GM21723 (cell line): ENCODE measurements around the gene TBC1D22B.

Experiments
- ATAC-seq: cut with Tn5 transposase; IDR thresholded peaks from one replicate; pipeline ENCODE4 v1.9.1; 2021; ENCODE audit warnings: mild to moderate bottlenecking, moderate library complexity; ENCODE audit not compliant: unreplicated experiment

The TBC1D22B gene

DNA sequence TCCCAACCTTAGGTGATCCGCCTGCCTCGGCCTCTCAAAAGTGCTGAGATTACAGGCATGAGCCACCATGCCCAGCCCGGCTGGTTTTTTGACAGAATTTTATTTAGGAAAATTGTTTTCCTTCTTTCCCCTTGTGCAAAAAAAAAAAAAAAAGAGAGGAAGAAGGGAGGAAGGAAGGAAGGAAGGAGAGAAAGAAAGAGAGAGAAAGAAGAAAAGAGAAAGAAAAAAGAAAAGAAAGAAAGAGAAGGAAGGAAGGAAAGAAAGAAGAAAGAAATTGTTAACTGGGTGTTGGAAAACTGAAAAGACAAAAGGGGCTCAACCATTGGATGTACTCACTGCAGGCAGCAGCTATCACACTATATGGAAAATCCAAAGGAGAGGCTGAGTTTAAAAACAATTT, 94.8 kb downstream of the TBC1D22B start:
- no peak for ATAC-seq

DNA sequence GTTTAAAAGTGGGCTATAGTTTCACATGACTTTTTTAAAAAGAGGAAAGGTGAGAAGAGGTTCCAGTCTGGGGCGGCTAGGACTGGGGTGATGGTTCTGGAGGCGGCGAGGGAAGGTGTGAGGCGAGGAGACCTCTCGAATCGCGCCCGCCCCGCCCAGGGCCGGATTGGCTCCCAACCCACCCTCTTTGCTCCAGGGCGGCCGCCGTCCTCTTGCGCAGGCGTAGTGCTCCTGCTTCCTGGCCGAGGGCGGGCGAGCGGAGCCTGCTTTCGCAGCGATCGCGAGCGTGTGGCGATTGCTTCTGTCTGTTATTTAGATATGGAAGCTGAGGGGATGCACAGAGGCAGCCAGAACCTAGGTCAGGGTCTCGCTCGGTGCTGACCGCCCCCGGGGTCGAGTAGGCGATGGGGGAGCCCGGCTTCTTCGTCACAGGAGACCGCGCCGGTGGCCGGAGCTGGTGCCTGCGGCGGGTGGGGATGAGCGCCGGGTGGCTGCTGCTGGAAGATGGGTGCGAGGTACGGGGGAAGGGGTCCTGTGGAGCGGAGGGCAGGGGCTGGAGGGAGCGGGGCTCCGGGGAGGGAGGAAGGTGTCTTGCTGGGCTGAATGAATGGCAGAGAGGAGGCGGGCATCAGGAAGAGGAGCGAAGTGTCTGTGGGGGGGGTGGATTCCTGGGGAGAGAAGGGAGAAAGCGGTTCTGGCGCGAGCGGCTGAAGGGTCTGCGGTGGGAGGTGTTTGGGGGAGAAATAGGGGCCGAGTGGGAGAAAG, 96.4 kb downstream of the TBC1D22B start, which contains the start of gene RNF8:
Gene RNF8, plus strand, starts transcription at position 223 of the 765 bp plus-strand sequence. Its CDS starts 182 bp downstream, at position 405.
- ATAC-seq, result peak; percentile 90

DNA sequence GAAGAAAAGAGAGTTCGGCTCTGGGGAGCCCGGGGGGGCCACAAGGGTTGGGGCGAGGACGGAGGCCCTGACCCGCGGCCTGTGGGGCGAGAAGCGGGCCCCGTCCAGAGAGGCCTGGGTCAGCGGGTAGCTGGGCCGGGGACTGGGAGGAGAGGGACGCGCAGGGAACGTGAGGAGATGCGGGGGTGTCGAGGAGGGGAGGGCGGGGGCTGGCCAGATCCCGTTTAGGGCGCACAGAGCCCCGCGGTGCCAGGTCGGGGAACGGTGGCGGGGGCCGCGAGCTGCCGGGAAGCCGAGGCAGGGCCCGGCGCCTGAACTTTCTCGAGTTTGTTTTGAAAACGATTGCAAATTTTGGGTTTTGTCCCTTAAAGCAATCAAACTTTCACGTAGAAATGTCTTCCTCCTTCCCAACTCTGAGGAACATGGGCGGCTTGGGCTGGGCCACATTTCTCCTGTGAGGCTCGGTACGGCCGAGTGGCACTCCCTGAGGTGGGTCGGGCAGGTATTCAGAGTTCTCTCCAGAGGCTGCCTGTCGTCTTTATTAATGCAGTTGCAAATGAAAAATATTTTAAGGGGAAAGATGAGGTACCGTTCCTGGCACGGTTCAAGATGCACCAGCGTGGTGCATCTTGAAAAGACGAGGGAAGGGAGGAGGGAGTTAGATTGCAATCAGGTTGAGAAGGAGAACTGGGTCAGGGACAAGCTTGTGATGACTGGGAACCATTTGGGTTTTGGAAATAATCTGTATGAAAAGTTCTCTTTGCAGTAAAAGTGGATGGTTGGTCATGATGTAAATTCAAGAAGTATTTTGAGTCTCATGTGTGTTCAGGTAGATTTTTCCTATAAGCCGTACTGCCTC, 97.2 kb downstream of the TBC1D22B start:
- ATAC-seq, result no peak

DNA sequence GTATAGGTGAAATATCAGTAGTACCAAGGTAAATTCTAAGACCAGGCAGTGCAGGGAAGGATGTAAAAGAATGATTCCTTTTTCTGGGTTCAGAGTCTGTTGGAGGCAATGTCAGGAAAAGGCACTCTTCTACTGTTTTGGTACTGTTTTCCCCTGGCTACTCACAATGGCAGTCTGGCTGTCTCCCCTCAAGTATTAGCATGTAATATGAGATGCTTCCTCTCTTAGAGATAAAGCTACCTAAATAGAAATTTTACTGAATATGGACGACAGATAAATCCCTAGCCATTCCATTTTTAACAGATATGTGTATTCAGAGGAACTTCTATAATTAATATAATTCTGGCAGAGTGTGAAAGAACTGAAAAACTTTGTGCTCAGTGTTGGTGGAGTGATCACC, 99.7 kb downstream of the TBC1D22B start:
- ATAC-seq, result no peak

DNA sequence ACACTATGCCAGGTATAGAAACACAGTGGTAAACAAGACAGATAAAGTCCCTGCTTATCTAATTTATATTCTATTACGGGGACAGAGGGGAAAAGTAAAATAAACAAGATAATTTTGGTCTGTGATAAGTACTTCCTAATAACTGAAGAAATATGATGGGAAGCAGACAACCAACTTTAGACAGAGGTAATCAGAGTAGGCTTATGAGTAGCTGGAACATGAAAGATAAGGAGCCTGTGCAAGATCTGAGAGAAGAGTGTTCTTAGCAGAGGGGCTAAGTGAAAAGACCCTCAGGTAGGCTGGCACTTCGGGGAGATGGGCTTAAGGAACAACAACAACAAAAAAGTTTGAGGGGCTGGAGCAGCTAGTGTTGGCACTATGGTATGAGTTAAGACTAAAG, 100.3 kb downstream of the TBC1D22B start:
- ATAC-seq, result no peak

DNA sequence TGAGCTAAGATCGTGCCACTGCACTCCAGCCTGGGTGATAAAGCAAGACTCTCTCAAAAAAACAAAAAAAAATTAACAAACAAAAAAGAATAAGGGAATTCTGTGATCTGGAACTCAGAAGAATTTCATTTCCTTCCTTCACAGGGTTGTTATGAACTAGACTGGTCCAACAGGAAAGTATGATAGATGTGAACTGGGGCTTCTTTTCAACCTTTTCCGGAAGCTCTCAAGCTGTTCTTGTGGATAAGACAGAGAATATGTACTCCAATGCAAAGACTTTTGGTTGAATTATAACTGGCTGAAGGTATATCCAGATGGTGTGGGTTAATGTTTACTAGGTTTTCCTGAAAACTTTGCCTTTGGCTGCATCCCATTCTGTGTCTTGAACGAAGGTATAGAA, 101.5 kb downstream of the TBC1D22B start:
- ATAC-seq, result no peak

DNA sequence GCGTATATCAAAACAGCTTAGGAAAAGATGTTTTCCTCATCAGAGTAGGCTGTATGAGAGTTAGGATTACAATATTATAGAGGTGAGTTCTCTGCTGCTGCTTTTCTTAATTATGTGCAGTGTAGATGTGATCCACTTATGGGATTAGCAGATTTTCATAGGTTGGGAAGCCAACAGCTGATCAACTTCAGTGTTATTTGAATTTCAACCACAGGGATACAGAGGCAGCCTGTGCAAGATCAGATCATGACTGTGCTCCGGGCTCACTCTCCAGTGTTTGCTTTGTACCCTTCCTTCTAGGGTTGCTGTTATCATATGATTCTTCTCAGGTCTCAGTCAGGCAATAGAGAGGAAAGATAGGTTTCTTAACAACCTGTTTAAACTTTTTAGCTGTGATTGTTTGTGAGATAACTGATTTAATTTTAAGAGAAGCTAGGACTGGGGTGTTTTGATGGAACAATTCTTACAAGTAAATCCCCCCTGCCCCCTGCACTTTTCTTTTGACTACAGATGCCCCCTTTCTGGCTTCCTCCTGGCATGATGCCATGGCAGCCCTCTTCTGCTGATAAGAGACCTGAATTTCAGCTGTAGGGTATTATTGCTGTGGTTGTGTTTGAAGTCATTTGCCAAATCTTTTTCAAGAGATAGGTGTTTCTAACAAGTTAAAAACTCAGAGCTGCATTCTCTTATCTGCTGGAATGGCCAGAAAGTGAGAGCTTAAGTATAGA, 104.7 kb downstream of the TBC1D22B start:
- ATAC-seq, result no peak

DNA sequence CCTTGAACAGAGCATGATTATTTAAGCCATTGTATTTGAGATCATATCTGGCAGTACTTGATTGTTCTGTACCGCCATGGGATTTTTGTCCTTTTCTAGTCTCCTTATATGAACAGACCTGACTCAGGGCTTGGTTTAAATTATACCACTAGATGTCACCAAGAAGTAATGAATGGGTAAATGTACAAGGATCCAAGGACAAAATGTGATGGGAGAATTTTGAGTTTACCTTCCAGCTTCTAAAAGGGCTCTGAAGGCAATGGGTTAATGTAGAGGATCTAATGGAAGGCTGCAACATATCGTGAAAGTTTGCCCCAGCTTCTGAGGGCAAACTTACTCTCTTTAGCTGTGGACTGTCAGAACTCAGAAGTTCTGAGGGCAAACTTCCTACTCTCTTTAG, 108.2 kb downstream of the TBC1D22B start:
- no peak for ATAC-seq

DNA sequence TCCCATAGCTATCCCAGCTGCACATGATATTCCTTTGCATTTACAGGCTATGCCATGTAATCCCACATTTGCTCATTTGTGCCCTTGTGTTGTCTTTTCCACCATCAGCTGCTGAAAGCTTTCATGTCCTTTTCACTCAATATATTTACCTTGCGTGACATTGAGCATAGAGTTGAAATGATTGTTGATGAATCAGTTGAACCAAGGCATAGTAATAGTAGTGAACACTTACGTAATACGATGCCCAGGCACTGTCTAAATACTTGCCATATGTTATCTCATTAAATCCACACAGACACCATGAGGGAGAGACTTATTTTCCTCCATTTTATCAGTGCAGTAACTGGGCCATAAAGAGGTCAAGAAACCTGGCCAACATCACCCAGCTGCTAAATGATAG, 109.3 kb downstream of the TBC1D22B start:
- no peak for ATAC-seq

DNA sequence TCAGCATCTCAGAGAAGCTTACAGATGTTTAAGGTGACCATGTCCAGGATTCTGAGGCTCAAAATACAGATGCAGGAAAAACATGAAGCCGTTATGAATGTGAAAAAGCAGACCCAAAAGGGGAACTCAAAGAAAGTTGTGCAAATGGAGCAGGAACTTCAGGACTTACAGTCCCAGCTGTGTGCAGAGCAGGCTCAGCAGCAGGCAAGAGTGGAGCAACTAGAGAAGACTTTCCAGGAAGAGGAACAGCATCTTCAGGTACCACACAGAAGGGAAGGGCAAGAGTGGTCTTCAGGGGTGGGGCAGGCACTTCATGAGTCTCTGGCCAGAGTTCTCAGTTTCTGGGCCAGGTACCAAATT, 111.4 kb downstream of the TBC1D22B start:
- ATAC-seq, result no peak

DNA sequence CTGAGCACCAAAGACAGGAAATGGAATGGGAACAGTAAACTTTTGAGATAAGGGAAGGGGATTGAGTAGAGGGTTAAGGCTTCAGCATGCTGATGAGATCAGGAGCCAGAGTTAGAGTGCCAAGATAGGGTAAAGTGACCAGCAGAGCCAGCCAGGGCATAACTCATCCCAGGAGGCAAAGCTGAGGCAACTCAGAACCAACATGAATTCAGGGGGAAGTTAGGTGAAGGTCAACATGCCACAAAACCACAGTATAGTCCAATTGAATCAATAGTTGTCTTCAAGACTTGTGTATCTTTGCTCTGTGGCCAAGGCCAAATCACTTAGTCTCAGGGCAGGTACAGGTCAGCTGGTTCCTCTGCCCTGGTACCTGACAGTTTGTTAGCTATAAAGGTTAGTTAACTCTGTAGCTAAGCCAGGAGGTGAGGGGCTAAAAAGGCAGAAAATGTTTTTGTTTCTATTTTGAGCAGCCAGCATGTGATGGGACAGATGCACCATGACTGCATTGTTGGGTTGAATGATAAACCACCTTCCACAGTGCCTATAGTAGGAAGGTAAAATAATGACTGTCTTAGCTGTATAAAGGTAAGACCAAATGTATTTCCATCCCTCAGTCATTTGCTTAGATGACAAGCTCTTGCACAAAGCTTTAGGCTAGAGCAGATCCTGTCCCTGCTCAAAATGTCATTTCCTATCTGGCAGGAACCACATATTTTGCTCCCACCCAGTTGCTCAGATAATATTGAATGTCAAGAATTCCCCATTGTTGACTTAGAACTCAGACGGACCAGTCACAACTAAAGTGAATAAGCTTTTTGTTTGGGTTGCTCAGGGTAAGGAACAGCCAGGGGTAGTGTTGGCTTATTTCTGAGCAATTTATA, 112.0 kb downstream of the TBC1D22B start:
- ATAC-seq, result no peak

DNA sequence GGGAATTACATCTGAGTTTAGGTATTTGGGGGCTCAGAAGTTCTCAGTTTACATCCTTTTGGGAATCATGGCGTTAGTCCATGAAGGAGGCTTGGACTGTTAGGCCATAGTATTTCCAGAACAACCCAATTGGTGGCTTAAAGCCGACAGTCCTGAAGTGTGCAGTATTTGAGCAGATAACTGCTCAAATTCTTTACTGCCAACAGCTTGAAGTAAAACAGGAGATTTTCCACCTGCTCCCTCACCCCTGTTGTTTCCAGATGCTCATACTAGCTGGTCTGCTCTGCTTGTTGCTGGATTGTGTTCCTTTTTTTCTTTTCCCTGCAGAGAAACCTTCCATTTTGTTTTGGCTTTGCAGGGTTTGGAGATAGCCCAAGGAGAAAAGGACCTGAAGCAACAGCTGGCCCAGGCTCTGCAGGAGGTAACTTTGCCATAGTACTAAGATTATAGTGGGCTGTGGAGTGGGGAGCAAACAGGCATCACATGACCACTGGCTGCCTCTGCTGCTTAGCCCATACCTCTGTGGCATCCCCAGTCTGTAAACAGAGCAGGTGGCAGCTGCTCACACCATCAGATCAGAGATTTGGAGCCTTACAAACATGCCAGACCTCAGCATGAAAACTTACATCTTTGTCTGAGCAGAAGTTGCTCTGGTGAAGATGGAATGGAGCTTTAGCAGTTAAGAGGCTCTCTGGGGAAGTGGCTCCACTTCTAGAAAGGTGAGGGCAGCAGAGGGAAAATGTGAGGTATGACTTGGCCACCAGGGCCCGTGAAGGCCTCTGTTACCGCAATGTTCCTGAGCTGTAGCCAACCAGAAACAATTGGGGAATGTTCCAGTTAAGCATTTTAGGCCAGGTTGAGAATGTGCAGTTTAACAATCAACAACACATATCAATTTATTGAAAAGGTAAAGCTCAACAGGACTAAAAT, 113.8 kb downstream of the TBC1D22B start:
- no peak for ATAC-seq

DNA sequence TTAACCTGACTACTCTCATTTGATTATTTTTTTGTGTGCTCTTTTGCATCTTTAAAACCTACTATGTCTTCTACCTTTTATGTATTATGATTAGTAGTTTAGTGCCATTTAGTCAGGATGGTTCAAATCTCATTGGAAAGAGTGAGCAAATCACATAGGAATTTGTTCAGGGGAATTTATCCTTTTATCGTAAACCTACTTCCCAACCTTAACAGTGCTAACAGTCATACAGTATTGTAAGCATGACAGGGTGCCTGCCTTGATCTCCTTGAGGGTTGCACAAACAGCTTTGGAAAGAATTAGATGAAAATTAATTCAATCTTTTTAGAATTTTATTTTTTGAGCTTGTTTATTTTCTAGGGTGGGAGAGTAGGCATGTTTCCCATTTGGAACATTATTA, 114.5 kb downstream of the TBC1D22B start:
- ATAC-seq, result no peak

DNA sequence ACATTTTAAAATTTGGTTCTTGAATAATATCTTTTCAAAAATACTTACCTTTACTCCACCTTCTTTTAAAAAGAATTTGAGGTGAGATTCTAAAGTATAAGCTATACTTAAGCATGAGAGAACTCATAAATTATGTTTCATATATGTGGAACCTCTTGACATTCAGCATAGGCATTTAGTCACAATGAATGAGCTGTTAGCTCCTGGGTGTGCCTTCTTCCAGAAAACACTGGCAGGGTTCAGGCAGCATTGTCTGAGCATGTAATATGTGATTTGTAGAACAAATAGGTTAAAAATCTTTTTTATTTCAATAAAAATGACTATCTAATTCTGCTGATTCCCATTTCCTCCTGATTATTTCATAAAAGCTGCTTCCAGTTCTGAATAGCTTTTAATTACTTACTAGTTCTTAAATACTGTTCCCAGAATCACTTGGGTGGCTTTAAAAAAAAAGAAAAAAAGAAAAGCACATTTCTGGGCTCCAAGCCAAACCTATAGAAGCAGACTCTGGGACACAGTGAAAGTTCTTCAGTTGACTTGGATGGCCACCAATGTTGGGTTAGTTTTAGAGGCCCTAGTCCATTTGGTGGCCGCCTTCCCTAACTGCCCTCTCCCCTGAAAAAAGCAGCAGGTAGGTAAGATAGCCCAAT, 116.4 kb downstream of the TBC1D22B start:
- no peak for ATAC-seq

DNA sequence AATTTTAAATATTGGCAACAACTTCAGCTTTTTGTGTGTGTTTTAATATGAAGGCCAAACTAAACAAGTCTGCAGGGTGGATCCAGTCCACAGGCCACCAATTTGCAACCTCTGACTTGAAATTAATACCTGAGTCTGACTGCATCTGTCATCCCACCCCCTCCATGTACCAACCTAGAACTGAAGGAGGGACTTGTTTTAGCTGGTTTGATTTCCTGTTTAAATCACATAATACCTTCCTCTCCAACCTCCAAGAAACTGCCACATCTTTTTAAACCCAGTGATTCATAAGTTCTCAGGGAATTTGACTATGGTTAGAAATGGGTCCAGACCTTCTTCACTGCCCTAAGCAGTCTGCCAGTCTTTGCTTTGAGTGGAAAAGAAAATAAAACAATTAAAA, 117.8 kb downstream of the TBC1D22B start:
- ATAC-seq, result no peak

DNA sequence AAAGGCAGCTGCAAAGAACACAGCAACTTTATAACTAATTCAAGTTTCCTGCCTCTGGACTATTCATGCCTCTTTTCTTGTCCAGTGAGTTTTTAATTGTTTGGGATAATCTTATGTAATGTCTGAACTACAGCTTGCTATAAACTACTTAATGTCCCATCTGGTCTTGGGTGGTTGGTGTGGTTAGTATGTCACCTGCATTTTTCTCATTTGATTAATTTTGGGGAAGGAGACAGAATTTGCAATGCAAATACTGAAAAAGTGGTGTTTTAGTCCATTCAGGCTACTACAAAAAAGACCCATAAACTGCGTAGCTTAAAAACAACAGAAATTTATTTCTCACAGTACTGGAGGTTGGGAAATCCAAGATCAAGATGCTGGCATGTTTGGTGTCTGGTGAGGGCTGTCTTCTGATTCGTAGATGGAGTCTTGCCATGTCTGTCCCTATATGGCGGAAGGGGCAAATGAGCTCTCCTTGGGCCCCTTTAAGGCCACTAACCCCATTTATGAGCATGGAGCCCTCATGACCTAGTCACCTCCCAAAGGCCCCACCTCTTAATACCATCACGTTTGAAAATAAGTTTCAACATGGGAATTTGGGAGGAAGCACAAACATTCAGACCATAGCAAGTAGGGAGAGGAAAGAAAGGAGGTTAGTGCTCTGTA, 118.6 kb downstream of the TBC1D22B start:
- ATAC-seq, result no peak

DNA sequence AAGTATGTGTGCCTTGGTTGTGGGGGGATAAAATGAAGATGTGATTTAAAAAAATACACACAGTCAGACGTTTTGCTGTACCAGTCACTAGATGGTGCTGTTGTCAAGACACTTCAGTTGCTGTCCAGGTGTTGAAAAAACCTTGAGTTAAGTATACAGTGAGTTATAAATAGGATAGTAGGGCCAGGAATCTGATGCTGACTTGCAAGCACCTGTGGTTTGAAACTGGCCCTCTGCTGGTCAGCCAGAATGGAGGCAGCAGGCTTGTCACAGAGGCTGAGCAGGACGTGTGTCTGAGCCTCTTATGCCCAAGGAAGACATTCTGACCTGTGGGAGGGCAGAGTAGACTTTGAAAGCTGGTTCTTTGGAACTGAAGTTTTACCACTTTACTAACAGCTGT, 124.0 kb downstream of the TBC1D22B start:
- ATAC-seq, result no peak
